NCI-H1417 (cell line): ENCODE data around the gene GPR35.
"Not testable (repeated sequence)": the region's sequence is repeated elsewhere in the genome, so short reads cannot be mapped to it uniquely, and the experiment has no call there.

Experiments used
- DNase-seq, 3 experiments: peaks; one replicate each; lab custom pipeline; 2025; lab: John Stamatoyannopoulos, UW

The GPR35 gene

DNA sequence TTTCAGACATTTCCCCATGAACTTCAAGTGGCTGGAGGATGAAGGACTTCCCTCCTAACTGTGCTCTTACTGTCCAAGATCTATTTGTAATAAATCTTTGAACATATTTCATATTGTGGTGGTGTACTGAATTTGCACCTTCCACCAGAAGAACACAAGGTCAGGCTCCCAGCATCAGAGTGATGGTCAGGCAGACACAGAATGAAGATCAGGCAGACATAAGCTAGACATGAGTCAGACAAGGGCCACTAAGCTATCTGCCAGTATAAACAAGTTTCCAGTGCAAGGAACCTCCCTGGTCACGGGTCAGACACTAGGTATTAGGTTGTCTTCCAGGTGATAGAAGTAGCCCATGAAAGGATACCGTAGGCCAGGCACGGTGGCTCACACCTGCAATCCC lies 37.4 kb downstream of the GPR35 start:
- no peak for DNase-seq

DNA sequence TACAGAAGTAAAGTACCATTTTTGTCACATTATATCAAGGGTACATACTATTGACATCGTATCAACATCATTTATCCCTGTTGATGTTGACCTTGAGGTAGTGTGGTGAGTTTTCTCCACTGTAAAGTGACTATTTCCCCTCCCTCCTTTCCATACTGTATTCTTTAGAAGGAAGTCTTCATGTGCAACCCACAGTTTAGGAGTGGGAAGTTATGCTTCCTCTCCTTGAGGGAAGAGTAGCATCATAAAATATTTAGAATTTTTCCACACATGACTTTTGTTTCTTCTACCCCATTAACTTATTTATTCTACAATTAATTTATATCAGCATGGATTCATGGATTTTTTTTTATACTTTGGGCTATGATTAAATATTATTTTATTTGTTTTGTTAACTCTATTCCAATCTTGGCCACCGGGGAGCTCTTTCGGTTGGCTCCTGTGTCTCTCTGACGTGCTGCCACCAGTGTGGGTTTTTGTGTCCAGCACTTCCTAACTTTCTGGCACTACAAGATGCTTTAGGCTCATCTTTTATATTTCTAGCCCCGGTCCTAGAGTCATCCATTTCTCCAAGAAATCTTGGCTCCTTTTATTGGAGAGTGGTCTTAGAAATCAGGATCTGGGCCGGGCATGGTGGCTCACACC lies 38.4 kb downstream of the GPR35 start:
- DNase-seq: no peak

DNA sequence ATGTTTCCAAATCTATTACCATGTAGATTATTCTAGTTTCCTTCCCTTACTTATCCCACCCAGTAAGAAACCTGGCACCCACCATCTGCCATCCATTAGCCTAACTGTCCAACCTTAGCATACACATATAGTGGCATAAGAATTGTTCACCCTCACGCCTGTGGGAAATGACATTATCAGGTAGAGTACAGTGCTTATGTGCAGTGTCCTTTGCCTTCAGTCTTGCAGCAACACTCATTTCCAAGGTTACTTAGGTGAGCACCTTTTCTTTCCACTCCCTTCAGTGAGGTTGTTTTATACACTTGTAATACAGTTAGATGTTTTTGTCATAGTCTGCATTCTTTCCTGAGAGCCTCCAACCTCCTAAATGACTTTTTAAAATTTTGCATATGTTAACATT lies 39.3 kb downstream of the GPR35 start:
- no peak for DNase-seq

DNA sequence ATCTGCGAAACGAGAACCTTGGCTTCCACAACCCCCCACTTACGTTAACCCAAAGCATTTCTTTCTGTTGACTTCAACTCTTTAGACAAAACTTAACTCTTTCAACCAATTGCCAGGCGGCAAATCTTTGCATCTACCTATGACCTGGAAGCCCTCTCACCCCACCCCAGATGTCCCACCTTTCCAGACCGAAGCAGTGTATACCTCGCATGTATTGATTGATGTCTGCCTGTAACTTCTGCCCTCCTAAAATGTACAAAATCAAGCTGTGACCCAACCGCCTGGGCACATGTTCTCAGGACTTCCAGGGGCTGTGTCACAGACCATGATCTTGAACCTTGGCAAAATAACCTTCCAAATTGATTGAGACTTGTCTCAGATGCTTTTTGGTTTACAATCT lies 45.1 kb downstream of the GPR35 start:
- DNase-seq: no peak

DNA sequence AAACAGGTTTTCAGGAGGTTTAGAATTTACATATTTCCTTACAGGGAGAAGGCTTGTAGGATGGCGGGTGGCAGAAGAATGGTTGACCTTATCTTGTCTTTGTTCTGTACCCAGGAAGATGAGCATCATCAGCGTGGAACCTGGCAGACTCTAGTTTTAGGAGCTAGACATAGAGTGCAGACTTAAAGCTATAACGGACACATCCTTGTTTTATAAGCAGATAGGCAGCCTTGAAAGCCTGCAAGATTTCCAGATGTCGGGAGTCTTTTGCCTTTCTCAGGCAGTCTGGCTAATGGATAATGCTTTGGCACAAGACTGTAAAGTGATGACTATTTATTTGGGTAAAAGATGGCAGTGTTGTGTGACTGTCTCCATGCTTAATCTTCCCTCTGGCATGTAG lies 45.7 kb downstream of the GPR35 start:
- no peak for DNase-seq

DNA sequence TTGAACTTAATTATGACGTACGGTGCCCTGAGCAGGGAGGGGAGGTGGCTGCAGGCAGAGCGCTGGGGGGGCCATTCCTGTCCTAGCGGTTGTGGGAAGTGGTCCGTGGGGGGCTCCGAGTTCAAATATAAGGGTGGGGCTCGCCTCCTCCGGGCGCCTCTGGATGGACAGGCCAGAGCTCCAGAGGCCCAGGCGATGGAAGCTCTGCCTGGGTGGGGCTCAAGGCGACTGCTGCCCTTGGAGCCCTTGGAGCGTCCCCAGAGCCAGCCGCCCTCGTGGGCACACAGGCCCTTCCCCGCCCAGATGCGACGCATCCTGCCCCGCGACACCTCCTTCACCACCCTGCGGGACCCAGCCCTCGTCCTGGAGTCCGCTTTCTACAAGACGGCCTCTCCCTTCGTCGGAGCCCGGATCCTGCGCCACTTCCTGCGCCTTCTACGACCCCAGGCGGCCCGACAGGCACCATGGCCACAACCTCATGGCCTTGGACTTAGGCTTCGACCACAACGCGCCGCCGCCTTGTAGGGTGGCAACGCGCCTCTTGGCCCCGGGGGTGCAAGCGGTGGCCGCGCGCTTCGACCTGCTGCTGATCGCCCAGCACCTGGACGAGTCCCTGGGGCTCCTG lies 46.9 kb downstream of the GPR35 start:
- no peak for DNase-seq

DNA sequence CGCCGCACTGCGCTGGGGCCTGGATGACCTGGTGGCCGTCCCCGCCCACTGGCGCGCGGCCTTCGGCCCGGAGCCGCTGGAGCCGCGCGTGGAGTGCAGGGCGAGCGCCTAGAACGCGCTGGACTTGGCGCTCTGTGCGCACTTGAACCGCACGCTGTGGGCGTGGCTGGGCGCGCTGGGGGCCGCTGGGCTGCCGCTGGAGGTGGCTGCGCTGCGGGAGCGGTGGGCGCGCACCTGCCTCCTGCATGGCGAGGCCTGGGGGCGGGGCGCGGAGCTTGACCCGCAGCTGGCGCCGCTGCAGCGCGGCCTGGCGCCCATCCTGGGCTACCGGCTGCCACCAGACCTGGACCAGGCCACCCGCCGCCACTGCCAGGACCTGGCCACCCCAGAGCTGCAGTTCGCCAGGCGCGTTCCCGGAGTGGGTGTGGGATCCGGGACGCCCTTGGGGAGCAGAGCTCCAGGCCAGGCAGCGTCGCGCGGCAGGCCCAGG lies 47.5 kb downstream of the GPR35 start:
- peak in 2 of 3 experiments; percentile 14 to 36 for DNase-seq

DNA sequence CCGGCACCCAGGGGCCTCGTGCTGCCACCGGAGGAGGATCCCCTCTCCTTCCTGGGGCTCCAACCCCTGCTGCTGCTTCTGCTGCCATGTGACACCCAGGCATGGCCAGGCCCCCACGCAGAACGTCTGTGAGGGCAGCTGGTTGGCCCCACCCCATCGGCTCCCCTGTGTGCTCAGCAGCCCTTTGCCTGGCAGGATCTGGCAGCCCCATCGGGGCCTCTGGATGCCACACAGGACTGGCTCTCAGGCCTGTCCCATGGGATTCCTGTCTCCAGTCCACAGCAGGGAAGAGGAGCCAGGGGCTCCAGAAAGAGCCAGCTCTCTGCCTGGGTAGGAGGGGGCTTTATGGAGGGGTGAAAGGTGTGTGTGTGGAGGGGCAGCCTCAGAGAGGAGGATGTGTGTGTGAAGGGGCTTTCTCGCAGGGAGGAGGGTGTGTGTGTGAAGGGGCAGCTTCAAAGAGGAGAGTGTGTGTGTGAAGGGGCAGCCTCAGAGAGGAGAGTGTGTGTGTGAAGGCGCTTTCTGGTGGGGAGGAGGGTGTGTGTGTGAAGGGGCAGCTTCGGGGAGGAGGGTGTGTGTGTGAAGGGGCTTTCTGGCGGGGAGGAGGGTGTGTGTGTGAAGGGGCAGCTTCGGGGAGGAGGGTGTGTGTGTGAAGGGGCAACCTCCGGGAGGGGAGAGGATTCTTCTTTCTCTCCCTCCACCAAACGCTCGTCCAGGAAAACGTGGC lies 49.3 kb downstream of the GPR35 start:
- DNase-seq: peak in 1 of 3 experiments; percentile 10

DNA sequence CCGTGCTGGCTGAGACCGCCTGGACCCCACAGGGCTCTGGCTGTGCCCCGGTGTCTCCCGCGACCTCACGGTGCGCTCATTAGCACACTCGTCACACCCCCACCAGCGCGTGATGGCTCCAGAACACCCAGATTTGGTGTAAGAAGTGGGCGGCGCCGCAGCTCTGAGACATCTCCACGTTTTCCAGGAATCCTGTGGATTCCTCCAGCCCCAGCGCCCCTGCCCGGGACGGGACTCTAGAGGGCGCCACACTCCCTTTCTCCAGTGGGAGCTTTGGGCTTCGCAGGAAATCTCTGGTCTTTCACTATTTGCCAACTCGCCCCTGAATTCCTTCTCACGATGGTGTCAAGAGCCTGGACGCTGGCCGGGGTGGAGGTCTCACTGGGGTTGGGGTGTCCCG lies 50.1 kb downstream of the GPR35 start:
- DNase-seq: not testable (repeated sequence)

DNA sequence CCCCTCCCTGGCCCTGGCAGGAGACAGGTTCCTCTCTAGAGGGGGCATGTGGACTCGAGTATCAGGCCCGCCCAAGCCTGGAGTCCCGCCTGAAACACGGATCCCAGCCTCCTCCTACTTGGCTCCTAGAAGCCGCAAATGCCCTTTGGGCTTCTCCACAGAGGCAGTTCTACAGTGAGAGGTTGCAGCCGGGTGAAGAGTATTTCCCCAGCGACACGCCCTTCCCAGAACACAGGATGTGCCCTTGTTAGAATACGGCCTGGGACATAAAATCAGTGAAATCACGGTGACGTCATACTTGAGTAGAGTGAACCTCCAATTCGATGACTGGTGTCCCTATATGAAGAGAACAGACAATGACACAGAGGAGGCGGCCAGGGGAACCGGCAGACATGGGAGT lies 52.8 kb downstream of the GPR35 start:
- not testable (repeated sequence) for DNase-seq

DNA sequence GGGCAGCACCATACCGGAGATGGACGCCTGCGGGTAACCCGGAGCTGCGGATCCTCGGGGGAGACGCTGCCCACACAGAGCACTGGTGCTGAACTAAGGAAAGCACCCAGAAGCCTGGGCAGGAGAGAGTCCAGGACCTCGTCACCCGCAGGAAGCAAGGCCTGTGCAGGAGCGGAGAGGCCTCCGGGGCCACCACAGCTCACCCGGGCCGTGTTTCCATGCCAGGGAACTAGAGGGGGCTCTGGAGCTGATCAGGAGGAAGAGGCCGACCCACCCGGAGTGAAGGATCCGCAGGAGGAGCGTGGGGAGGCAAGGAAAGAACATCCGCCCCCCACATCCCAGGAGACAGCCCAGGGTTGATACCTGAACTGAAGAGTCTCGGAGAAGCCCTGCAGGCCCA lies 53.6 kb downstream of the GPR35 start:
- not testable (repeated sequence) for DNase-seq

DNA sequence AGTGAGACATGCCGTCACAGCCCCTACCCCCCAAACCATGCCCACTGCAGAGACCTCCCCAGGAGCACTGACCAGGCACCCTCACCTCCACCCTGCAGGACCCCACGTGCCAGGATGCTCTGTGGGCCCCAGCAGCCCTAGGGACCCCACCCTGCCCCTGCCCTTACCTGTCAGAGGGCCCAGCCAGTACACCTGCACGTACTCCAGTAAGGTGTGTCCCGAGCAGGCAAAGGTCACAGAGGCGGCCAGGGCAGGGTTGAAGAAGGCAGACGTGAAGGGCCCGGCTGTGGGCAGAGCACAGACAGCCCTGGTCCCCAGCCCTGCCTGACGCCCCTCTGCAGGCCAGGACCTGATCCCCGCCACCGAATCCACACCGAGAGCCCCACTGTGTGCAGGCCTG lies 54.9 kb downstream of the GPR35 start:
- DNase-seq: not testable (repeated sequence)
